Mesothelial cell of epicardium (in vitro differentiated cells): ENCODE results near the gene PSMA8. TPM values are rescaled to one million over a fixed set of nuclear protein-coding genes. Genes with fewer than 3 reads are reported as not detected.

Source experiments
- DNase-seq, 2 experiments: peaks; one replicate each; pipeline ENCODE4 v3.0.0; 2021; ENCODE audit warnings: low spot score in 2 of 2; ENCODE audit not compliant: unreplicated experiment in 2 of 2
- H3K27ac Mint-ChIP-seq: 2 replicates; pipeline ENCODE4 v1.8.0; 2021; ENCODE audit warnings: mixed read lengths
- H3K27me3 Mint-ChIP-seq: 2 replicates; pipeline ENCODE4 v1.8.0; 2021; ENCODE audit warnings: low read depth, mixed read lengths
- H3K36me3 Mint-ChIP-seq: 2 replicates; pipeline ENCODE4 v1.8.0; 2021; ENCODE audit warnings: mixed read lengths
- H3K4me1 Mint-ChIP-seq: 2 replicates; pipeline ENCODE4 v1.8.0; 2021; ENCODE audit warnings: mixed read lengths
- H3K4me3 Mint-ChIP-seq: 2 replicates; pipeline ENCODE4 v1.8.0; 2021; ENCODE audit warnings: mild to moderate bottlenecking, moderate library complexity, mixed read lengths
- H3K9me3 Mint-ChIP-seq: 2 replicates; pipeline ENCODE4 v1.8.0; 2021; ENCODE audit warnings: mixed read lengths
- total RNA-seq: library from RNA; stranded (reverse); gene quantifications from 3 replicates; pipeline ENCODE4 v1.2.1, GENCODE V29; 2021
- TF ChIP-seq, protein P1 (sequence below): fragments of 200-600 bp; sonication (generic); IDR thresholded peaks from one replicate; pipeline ENCODE4 v1.5.0; 2021; ENCODE audit warnings: antibody characterized with exemption; ENCODE audit not compliant: unreplicated experiment

PSMA8 gene
- 0.22 TPM in 1 of 3 replicates, not detected in the others for total RNA-seq

DNA sequence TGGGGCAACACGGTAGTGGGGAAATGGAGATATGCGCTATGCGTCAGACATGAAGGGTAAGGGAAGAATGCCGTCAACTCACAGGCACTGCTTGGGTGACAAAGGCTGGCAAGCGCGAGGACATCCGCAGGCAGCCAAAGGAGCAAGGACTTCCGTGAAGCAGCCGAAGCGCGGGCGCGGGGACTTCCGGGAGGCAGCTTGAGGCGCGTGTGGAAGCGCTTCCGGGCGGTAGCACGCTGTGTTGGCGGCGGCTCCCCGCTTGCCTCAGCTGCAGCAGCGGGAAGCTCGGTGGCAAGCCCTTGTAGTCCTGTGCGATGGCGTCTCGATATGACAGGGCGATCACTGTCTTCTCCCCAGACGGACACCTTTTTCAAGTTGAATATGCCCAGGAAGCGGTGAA lies at the start of gene PSMA8:
Gene PSMA8 (plus strand): TSS at position 218 of the 400 bp plus-strand sequence. CDS start 97 bp downstream, at position 315.
- Mint-ChIP-seq H3K27ac (no peak within 1 kb of the TSS), H3K4me1 (peaks cover 24% of the 10 kb centered on the region), H3K9me3 (no peaks in the 10 kb centered on the region), H3K27me3 (no peaks in the 10 kb centered on the region), H3K4me3 (no peak within 1 kb of the TSS), H3K36me3 (no peaks in the 10 kb centered on the region)
- no peak for DNase-seq
- TF ChIP-seq, protein P1, sequence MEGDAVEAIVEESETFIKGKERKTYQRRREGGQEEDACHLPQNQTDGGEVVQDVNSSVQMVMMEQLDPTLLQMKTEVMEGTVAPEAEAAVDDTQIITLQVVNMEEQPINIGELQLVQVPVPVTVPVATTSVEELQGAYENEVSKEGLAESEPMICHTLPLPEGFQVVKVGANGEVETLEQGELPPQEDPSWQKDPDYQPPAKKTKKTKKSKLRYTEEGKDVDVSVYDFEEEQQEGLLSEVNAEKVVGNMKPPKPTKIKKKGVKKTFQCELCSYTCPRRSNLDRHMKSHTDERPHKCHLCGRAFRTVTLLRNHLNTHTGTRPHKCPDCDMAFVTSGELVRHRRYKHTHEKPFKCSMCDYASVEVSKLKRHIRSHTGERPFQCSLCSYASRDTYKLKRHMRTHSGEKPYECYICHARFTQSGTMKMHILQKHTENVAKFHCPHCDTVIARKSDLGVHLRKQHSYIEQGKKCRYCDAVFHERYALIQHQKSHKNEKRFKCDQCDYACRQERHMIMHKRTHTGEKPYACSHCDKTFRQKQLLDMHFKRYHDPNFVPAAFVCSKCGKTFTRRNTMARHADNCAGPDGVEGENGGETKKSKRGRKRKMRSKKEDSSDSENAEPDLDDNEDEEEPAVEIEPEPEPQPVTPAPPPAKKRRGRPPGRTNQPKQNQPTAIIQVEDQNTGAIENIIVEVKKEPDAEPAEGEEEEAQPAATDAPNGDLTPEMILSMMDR: no peak

DNA sequence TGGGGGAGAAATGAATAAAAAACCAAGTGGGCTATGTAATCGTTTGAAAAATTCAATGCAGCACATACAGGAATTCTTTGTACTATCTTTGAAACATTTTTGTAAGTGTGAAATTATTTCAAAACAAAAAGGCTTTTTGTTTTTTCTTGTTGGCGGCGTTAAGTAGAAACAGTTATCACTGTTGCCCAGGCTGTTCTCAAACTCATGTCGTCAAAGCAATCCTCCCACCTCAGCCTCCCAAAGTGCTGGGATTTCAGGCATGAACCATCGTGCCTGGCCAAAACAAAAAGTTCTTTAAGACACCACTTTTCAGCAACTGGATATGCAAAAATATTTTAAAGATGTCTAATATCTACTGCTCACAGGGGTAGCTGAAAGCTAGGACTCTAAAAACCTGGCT lies 48.6 kb upstream of the PSMA8 start:
- Mint-ChIP-seq H3K4me1 (peaks cover 25% of the 10 kb centered on the region), H3K27ac (no peak overlapping the region), H3K36me3 (peaks cover 27% of the 10 kb centered on the region), H3K9me3 (no peaks in the 10 kb centered on the region), H3K4me3 (no peak overlapping the region), H3K27me3 (no peaks in the 10 kb centered on the region)
- no peak for DNase-seq
- TF ChIP-seq, protein P1: no peak

DNA sequence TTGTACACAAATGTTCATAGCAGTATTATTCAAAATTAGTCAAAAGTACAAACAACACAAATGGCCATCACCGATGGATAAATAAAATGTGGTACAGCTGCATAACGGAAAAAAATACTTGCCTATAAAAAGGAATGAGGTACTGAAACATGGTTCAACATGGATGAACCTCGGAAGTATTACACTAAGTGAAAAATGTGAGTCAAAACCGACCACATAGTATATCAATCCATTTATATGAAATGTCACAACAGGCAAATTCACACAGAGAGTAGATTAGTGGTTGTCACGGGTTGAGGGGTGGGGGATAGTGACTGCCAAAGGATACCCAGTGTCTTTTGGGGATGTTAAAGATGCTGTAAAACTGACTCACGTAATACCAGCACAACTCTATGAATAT lies 46.7 kb upstream of the PSMA8 start:
- TF ChIP-seq, protein P1: no peak
- Mint-ChIP-seq H3K4me1 (peaks cover 29% of the 10 kb centered on the region), H3K36me3 (peaks cover 16% of the 10 kb centered on the region)

DNA sequence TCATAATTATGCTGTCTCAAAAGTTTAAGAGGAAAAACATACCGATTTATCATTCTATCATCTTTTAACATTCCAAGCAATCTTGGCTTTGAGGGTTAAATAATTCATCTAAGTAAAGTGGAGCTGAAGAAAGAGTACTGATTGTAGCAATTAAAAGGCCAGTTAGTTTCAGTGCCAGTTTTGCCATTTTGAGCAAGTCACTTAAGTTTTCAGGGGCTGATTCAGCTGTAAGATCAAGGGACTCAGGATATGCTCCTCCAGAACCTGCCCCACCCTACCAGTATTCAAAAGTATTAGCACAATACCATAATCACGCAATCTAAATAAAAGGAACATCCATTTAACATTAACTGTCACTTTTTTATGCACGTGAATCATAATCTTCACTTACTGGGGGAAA lies 45.2 kb upstream of the PSMA8 start:
- no peaks in the 10 kb centered on the region for H3K9me3 Mint-ChIP-seq
- H3K4me3 Mint-ChIP-seq: peak overlapping the region; percentile 95
- TF ChIP-seq, protein P1: no peak
- peak overlapping the region; percentile 91 for H3K27ac Mint-ChIP-seq
- DNase-seq: no peak
- no peaks in the 10 kb centered on the region for H3K27me3 Mint-ChIP-seq
- H3K36me3 Mint-ChIP-seq: peaks cover 6% of the 10 kb centered on the region
- H3K4me1 Mint-ChIP-seq: peaks cover 29% of the 10 kb centered on the region

More for the DNA sequence above, 46.7 kb upstream of the PSMA8 start:
- Mint-ChIP-seq H3K27ac (no peak overlapping the region), H3K27me3 (no peaks in the 10 kb centered on the region), H3K9me3 (no peaks in the 10 kb centered on the region), H3K4me3 (no peak overlapping the region)
- DNase-seq: no peak

DNA sequence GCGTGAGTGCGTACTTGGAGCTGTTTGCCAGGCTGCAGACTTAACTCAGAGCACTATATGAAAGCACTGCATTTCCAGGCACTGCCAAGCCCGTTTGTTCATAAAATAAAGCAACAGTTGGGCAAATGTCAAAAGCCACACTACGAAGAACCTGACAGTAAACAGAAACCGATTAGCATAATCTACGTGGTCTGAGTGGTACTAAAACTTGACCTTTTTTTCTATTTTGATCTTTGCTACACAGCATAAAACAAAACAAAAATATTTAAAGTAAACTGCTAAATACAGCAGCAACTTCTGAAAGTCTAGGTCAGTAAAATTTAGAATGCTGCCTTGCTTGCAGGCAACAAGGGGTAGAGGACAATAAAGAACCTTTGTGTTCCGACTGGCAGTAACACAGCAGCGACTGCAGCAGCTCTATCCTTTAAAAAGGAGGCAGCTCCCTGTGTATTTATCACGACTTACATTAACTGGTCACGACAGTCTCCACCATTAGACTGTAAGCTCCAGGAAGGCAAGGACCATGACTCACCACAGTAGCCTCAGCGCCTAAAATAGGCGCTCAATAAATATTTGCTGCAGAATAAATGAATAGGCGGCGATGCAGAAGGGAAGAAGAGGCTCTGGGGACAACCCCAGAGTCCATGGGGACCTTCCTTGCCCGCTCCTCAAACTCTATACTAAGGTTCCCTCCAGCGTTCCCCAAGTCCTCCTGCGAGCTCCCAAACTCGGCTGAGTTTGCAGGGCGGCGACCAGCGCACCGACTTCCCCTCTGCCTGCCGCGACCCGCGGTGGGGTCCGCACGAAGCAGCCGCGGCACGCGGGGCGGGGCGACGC lies 44.2 kb upstream of the PSMA8 start:
- H3K9me3 Mint-ChIP-seq: no peaks in the 10 kb centered on the region
- H3K36me3 Mint-ChIP-seq: peaks cover 6% of the 10 kb centered on the region
- TF ChIP-seq, protein P1: no peak
- H3K4me1 Mint-ChIP-seq: peaks cover 29% of the 10 kb centered on the region
- peak overlapping the region; percentile 91 for H3K27ac Mint-ChIP-seq
- DNase-seq: no peak
- H3K4me3 Mint-ChIP-seq: peak overlapping the region; percentile 95
- H3K27me3 Mint-ChIP-seq: no peaks in the 10 kb centered on the region
